Stimulated activated CD4-positive, alpha-beta T cell treated with anti-CD3 and anti-CD28 coated beads, TNF-alpha, amount 100 ng/mL, for 4 hours (primary cell): Measurements from ENCODE around the gene LRRC45.
A peak's percentile ranks its signal among the peaks of the same experiment; 100 is the strongest.

ENCODE experiments used
- DNase-seq, 3 experiments: peaks; one replicate each; pipeline ENCODE4 v3.0.0-alpha.2; 2020; ENCODE audit warnings: low read depth in 3 of 3

The LRRC45 gene

GRCh38 chr17:82018989-82019689 lies 4.0 kb upstream of the LRRC45 start:
- no peak for DNase-seq

- DNase-seq = peak in 2 of 3 experiments; percentile 29 to 53
Measured at GRCh38 chr17:82019690-82020571, 3.2 kb upstream of the LRRC45 start.

GRCh38 chr17:82020572-82021106 lies 2.5 kb upstream of the LRRC45 start:
- DNase-seq = no peak

GRCh38 chr17:82021107-82021899 lies 1.8 kb upstream of the LRRC45 start:
- peak in 1 of 3 experiments; percentile 33 for DNase-seq

GRCh38 chr17:82021900-82022309 lies 1.2 kb upstream of the LRRC45 start:
- no peak for DNase-seq

- DNase-seq = no peak
Measured at GRCh38 chr17:82022310-82022980, 660 bp upstream of the LRRC45 start, which contains the start of gene CENPX. Gene CENPX, minus strand, starts transcription at chr17:82022878. Its CDS starts 17 bp downstream, at chr17:82022861.

- no peak for DNase-seq
Measured at GRCh38 chr17:82023447-82024241, 539 bp downstream of the LRRC45 start.

GRCh38 chr17:82024859-82025258 lies 1.8 kb downstream of the LRRC45 start:
- DNase-seq = no peak

GRCh38 chr17:82025401-82026107 lies 2.4 kb downstream of the LRRC45 start:
- DNase-seq = no peak

- no peak for DNase-seq
Measured at GRCh38 chr17:82028246-82028645, 5.1 kb downstream of the LRRC45 start.

GRCh38 chr17:82028966-82029365 lies 5.9 kb downstream of the LRRC45 start:
- DNase-seq = no peak

- no peak for DNase-seq
Measured at GRCh38 chr17:82029391-82029790, 6.3 kb downstream of the LRRC45 start.

GRCh38 chr17:82029990-82030469 lies 6.9 kb downstream of the LRRC45 start:
- DNase-seq = no peak

- DNase-seq = peak; percentile 63 to 69 (median 67)
Measured at GRCh38 chr17:82030470-82031302, 7.6 kb downstream of the LRRC45 start.

GRCh38 chr17:82031303-82031884 lies 8.3 kb downstream of the LRRC45 start, which contains the start of gene RAC3:
Gene RAC3, plus strand, starts transcription at chr17:82031678. Its CDS starts 84 bp downstream, at chr17:82031762.
- no peak for DNase-seq

- no peak for DNase-seq
Measured at GRCh38 chr17:82031885-82032627, 9.0 kb downstream of the LRRC45 start.

- DNase-seq = no peak
Measured at GRCh38 chr17:82033359-82034085, 10.4 kb downstream of the LRRC45 start.
